Mesendoderm (in vitro differentiated cells): Measurements from ENCODE around the gene MED8. TPM values are rescaled to one million over a fixed set of nuclear protein-coding genes. Genes with fewer than 3 reads are reported as not detected.

Experiments used
- DNase-seq: peaks from one replicate; pipeline ENCODE4 v3.0.0; 2013
- H2AK5ac ChIP-seq: 2 replicates; pipeline ENCODE4 v1.6.1; 2013; ENCODE audit warnings: low read length, inconsistent platforms
- H2BK120ac ChIP-seq: 2 replicates; pipeline ENCODE4 v1.6.1; 2013; ENCODE audit warnings: low read depth, mild to moderate bottlenecking, low read length, moderate library complexity, mixed read lengths
- H2BK15ac ChIP-seq: replicated peaks from 2 replicates; pipeline ENCODE4 v1.6.1; 2013; ENCODE audit warnings: low read depth, mild to moderate bottlenecking, moderate library complexity
- H2BK5ac ChIP-seq: 2 replicates; pipeline ENCODE4 v1.6.1; 2013; ENCODE audit warnings: low read length, inconsistent platforms
- H3K18ac ChIP-seq: 2 replicates; pipeline ENCODE4 v1.6.1; 2013; ENCODE audit warnings: mild to moderate bottlenecking, low read length, mixed read lengths
- H3K23ac ChIP-seq: one replicate; pipeline ENCODE4 v1.6.1; 2013; ENCODE audit warnings: low read length
- H3K27ac ChIP-seq: 2 replicates; pipeline ENCODE4 v1.5.1; 2013; ENCODE audit warnings: low read depth, mild to moderate bottlenecking, inconsistent platforms, low read length, moderate library complexity
- H3K27me3 ChIP-seq: 2 replicates; pipeline ENCODE4 v1.6.1; 2013; ENCODE audit warnings: low read length, control low read depth, mild to moderate bottlenecking, inconsistent platforms; ENCODE audit not compliant: insufficient read depth, poor library complexity
- H3K36me3 ChIP-seq: 2 replicates; pipeline ENCODE4 v1.6.1; 2013; ENCODE audit warnings: low read length, inconsistent platforms; ENCODE audit not compliant: control insufficient read depth, insufficient read depth
- H3K4ac ChIP-seq: one replicate; pipeline ENCODE4 v1.6.1; 2013; ENCODE audit warnings: low read depth, mild to moderate bottlenecking, low read length, moderate library complexity
- H3K4me1 ChIP-seq: 2 replicates; pipeline ENCODE4 v1.6.1; 2013; ENCODE audit warnings: low read depth, low read length, inconsistent platforms; ENCODE audit not compliant: control insufficient read depth
- H3K4me2 ChIP-seq: 2 replicates; pipeline ENCODE4 v1.6.1; 2013; ENCODE audit warnings: low read length
- H3K4me3 ChIP-seq: 2 replicates; pipeline ENCODE4 v1.5.1; 2013; ENCODE audit warnings: mild to moderate bottlenecking, low read length
- H3K56ac ChIP-seq: one replicate; pipeline ENCODE4 v1.6.1; 2013; ENCODE audit warnings: low read length
- H3K79me1 ChIP-seq: 2 replicates; pipeline ENCODE4 v1.6.1; 2013; ENCODE audit warnings: low read length, inconsistent platforms
- H3K79me2 ChIP-seq: 2 replicates; pipeline ENCODE4 v1.6.1; 2013; ENCODE audit warnings: mild to moderate bottlenecking, low read length; ENCODE audit not compliant: control insufficient read depth, insufficient read depth
- H3K9ac ChIP-seq: 2 replicates; pipeline ENCODE4 v1.6.1; 2013; ENCODE audit warnings: low read length, inconsistent platforms
- H4K5ac ChIP-seq: one replicate; pipeline ENCODE4 v1.6.1; 2013; ENCODE audit warnings: low read length
- H4K8ac ChIP-seq: one replicate; pipeline ENCODE4 v1.6.1; 2013; ENCODE audit warnings: low read depth, mild to moderate bottlenecking, control low read depth, low read length, moderate library complexity
- WGBS: extraction: QIAGEN DNeasy Blood & Tissue Kit; methylation state at CpG from one replicate; pipeline ENCODE4 v1.1.7; 2013; ENCODE audit warnings: low lambda C conversion rate, missing lambda C conversion rate; ENCODE audit not compliant: insufficient coverage; ENCODE audit errors: extremely low coverage; 5-methylcytosine and 5-hydroxymethylcytosine counted together
- polyA plus RNA-seq, 2 experiments: library from polyadenylated mRNA; stranded (reverse); fragments of 200-250 nt; gene quantifications; one replicate each; pipeline ENCODE4 v1.2.3, GENCODE V29; 2013

MED8 gene
- 19.4 TPM for polyA plus RNA-seq (2013, experiment 1 of 2)
- polyA plus RNA-seq (2013, experiment 2 of 2) = 18.7 TPM

- DNase-seq = peak; percentile 99
- peak within 1 kb of the TSS; percentile 38 for H2AK5ac ChIP-seq
- H3K27me3 ChIP-seq = no peaks in the 10 kb centered on the region
- peaks cover 10% of the 10 kb centered on the region for H3K4me1 ChIP-seq
- peak within 1 kb of the TSS; percentile 61 for H2BK5ac ChIP-seq
- peak within 1 kb of the TSS; percentile 100 for H3K56ac ChIP-seq
- peak within 1 kb of the TSS; percentile 96 for H3K4me3 ChIP-seq
- no peak within 1 kb of the TSS for H4K5ac ChIP-seq
- WGBS = no CpG with 5 or more reads among the region's 65 CpGs
- H3K79me2 ChIP-seq = peaks cover 15% of the 10 kb centered on the region
- H3K36me3 ChIP-seq = peaks cover 16% of the 10 kb centered on the region
- peak within 1 kb of the TSS; percentile 92 for H3K9ac ChIP-seq
- H3K4me2 ChIP-seq = peak within 1 kb of the TSS; percentile 99
- no peak within 1 kb of the TSS for H4K8ac ChIP-seq
- peak within 1 kb of the TSS; percentile 65 for H3K4ac ChIP-seq
- H3K18ac ChIP-seq = peak within 1 kb of the TSS; percentile 53
- H3K23ac ChIP-seq = no peak within 1 kb of the TSS
- peak within 1 kb of the TSS; percentile 34 for H3K27ac ChIP-seq
- no peak within 1 kb of the TSS for H2BK15ac ChIP-seq
- H2BK120ac ChIP-seq = no peak within 1 kb of the TSS
- H3K79me1 ChIP-seq = peaks cover 20% of the 10 kb centered on the region
Measured at GRCh38 chr1:43389326-43390313, at the start of gene MED8, which contains the start of gene SZT2. MED8 (minus strand) TSS chr1:43389800; CDS start chr1:43389764, 36 bp downstream. SZT2 (plus strand) TSS chr1:43389899; CDS start chr1:43389969, 70 bp downstream.

- no peak overlapping the region for H3K27ac ChIP-seq
- no peak for DNase-seq
- no CpG with 5 or more reads among the region's 10 CpGs for WGBS
Measured at GRCh38 chr1:43438953-43439581, 49.5 kb upstream of the MED8 start.

GRCh38 chr1:43438576-43438952 is 49.0 kb upstream of the MED8 start:
- no peaks in the 10 kb centered on the region for H3K79me1 ChIP-seq
- H3K23ac ChIP-seq = no peak overlapping the region
- no peak overlapping the region for H3K18ac ChIP-seq
- H3K79me2 ChIP-seq = no peaks in the 10 kb centered on the region
- WGBS = no CpG with 5 or more reads among the region's 8 CpGs
- peaks cover 6% of the 10 kb centered on the region for H3K36me3 ChIP-seq
- H3K4me3 ChIP-seq = no peak overlapping the region
- no peak for DNase-seq
- H3K9ac ChIP-seq = no peak overlapping the region
- H3K4me1 ChIP-seq = no peaks in the 10 kb centered on the region
- no peak overlapping the region for H2BK5ac ChIP-seq
- no peaks in the 10 kb centered on the region for H3K27me3 ChIP-seq
- H3K27ac ChIP-seq = no peak overlapping the region
- no peak overlapping the region for H4K8ac ChIP-seq
- no peak overlapping the region for H2BK120ac ChIP-seq
- H4K5ac ChIP-seq = no peak overlapping the region
- no peak overlapping the region for H3K56ac ChIP-seq
- no peak overlapping the region for H2AK5ac ChIP-seq
- no peak overlapping the region for H3K4ac ChIP-seq
- H3K4me2 ChIP-seq = no peak overlapping the region
- no peak overlapping the region for H2BK15ac ChIP-seq

More at GRCh38 chr1:43438953-43439581, 49.5 kb upstream of the MED8 start:
- Histone ChIP-seq H4K8ac (no peak overlapping the region), H3K79me1 (no peaks in the 10 kb centered on the region), H3K4me1 (no peaks in the 10 kb centered on the region), H3K56ac (no peak overlapping the region), H3K4me3 (no peak overlapping the region), H3K23ac (no peak overlapping the region), H2BK120ac (no peak overlapping the region), H3K27me3 (no peaks in the 10 kb centered on the region), H2BK5ac (no peak overlapping the region), H3K9ac (no peak overlapping the region), H3K79me2 (no peaks in the 10 kb centered on the region), H3K36me3 (peaks cover 4% of the 10 kb centered on the region), H3K18ac (no peak overlapping the region), H2AK5ac (no peak overlapping the region), H3K4ac (no peak overlapping the region), H3K4me2 (no peak overlapping the region), H2BK15ac (no peak overlapping the region), H4K5ac (no peak overlapping the region)

- Histone ChIP-seq H3K4me2 (no peak overlapping the region), H2BK15ac (no peak overlapping the region), H2BK120ac (no peak overlapping the region), H3K27ac (no peak overlapping the region), H3K4me1 (no peaks in the 10 kb centered on the region), H3K4me3 (no peak overlapping the region), H3K23ac (no peak overlapping the region), H3K27me3 (no peaks in the 10 kb centered on the region), H4K5ac (no peak overlapping the region), H4K8ac (no peak overlapping the region), H3K9ac (no peak overlapping the region), H2BK5ac (no peak overlapping the region), H3K79me1 (no peaks in the 10 kb centered on the region), H3K4ac (no peak overlapping the region), H3K18ac (no peak overlapping the region), H2AK5ac (no peak overlapping the region), H3K79me2 (no peaks in the 10 kb centered on the region), H3K56ac (no peak overlapping the region), H3K36me3 (peaks cover 6% of the 10 kb centered on the region)
- DNase-seq = no peak
- WGBS = no CpG with 5 or more reads among the region's 3 CpGs
Measured at GRCh38 chr1:43438006-43438405, 48.4 kb upstream of the MED8 start.

- Histone ChIP-seq H3K4me1 (no peaks in the 10 kb centered on the region), H3K79me1 (no peaks in the 10 kb centered on the region), H3K23ac (no peak overlapping the region), H3K4me2 (no peak overlapping the region), H3K4ac (no peak overlapping the region), H3K18ac (no peak overlapping the region), H3K36me3 (peaks cover 10% of the 10 kb centered on the region), H3K56ac (no peak overlapping the region), H3K9ac (no peak overlapping the region), H2BK15ac (no peak overlapping the region), H2AK5ac (no peak overlapping the region), H3K27me3 (no peaks in the 10 kb centered on the region), H4K5ac (no peak overlapping the region), H3K27ac (no peak overlapping the region), H3K4me3 (no peak overlapping the region), H3K79me2 (no peaks in the 10 kb centered on the region), H2BK5ac (no peak overlapping the region), H2BK120ac (no peak overlapping the region), H4K8ac (no peak overlapping the region)
- no peak for DNase-seq
- WGBS = no CpG with 5 or more reads among the region's 20 CpGs
Measured at GRCh38 chr1:43437031-43437973, 47.7 kb upstream of the MED8 start.
